GOT3 (cell line): ENCODE data around the gene FAM181B.
"Not testable (repeated sequence)": the region's sequence is repeated elsewhere in the genome, so short reads cannot be mapped to it uniquely, and the experiment has no call there.

Experiments used
- DNase-seq: peaks from one replicate; lab custom pipeline; 2025; ENCODE audit warnings: mixed read lengths; lab: John Stamatoyannopoulos, UW

Gene FAM181B

DNA sequence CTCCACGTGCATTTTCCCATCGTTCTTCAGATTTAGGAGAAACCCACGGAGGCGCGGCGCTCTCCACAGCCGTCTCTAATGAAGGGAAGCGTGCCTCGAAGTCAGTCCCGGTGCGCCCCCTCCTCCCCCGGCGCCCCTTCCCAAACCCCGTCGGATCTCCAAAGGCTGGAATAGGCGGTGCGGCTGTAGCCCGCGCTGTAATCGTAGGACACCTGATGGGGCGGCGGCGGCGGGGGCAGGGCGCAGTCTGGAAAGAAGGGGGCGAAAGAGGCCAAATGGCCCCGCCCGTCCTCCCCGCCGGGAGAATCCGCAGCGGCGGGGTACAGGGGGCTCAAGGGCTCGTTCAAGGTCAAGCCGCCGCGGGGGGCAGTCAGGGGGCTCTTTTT lies 1.3 kb downstream of the FAM181B start:
- DNase-seq, result no peak

DNA sequence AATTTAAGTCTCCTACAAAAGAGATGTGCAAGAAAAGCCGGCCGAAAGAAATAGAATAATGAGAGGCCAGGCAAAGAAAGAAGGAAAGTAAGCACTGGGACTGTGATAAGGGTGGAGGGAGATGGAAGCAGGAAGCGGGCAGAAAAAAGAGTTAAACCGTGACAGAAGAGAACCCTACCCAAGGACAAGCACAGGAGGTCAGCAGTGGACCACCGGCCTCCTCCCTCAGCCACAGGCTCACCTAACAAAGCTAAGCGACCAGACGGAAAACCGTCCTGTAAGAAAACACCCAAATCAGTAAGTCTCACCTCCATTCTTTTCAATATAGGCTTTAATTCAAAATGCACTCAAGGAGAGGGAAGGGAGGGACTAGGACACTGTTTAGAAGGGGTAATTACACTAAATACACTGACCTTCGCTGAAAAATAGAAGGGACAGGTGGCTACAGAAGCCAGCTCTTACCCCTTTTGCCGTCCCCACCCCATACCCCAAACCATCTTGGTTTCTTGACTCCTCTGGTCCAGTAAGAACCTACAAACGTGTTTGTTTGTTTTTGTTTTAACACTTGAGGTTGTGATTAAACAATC lies 1.9 kb downstream of the FAM181B start:
- DNase-seq, result no peak

DNA sequence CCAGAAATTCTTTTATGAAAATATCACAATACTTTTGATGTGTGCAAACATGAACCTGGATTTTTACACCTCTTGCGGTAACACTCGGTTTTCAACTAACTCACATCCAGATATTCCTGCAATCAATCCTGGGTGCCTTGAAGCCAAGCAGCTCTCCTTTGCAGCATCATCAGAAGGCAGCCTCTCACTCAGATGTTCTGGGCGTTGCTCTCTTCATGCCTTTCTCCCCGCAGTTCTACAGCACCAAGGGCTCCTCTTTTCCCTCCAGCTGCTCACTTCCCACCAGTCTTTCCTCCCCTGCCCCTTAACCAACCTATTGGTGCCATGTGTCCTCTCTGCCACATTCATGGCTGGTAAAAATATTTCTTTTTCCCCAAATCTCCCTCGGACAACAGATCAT lies 2.9 kb downstream of the FAM181B start:
- DNase-seq, result no peak

DNA sequence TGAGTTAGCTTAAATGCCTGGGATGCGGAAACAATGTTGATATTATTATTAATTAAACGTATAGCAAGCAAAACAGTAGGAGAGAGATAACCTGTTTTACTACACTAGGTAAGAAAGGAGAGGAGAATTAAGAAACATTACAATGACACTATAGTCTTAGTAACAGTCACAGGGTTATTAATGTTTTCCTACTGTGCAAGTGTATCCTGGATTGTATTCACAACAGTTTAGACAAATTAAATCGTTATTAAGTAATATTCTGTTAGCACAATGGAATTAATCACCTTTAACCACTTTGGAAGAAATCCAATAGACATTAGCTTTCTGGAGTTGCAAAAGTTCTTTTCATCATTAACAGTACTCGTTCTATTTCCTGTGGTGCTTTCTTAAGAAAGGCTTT lies 3.4 kb downstream of the FAM181B start:
- DNase-seq, result no peak

DNA sequence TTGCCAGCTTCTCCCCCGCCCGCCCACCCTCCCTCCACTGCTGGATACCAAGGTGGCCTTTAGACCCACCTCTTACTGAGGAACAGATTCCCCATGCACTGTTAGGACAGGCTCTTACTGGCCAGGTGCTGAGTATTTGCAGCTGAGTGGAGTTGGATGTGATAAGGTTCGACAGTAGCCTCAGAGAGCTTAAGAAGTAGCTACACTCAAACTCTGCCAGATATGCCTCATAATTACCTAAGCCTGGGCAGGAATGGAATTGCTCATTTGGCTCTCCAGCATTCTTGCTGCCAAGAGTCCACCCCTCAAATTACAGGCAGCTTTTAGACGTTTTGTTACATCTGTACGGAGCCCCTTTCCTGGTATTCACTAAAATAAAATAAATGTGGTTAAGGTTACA lies 9.6 kb downstream of the FAM181B start:
- DNase-seq, result no peak

DNA sequence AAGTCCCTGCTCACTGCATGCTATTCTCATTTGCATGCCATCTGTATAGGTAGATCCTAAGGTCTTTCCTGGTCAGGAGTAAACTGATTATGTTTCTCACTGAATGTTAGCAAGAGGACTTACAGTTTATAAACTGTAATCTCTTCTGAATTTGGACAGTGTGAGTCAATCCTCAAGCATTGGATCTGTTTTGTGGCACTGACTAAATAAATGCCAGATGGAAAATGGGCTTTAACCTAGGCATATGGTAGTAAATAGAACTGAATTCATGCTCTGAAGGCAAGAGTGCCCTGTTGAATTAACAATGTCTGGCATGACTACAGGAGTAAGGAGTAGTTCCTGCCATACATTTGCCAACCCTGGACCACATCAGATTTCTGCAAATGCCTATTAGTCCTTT lies 11.4 kb downstream of the FAM181B start:
- DNase-seq, result no peak

DNA sequence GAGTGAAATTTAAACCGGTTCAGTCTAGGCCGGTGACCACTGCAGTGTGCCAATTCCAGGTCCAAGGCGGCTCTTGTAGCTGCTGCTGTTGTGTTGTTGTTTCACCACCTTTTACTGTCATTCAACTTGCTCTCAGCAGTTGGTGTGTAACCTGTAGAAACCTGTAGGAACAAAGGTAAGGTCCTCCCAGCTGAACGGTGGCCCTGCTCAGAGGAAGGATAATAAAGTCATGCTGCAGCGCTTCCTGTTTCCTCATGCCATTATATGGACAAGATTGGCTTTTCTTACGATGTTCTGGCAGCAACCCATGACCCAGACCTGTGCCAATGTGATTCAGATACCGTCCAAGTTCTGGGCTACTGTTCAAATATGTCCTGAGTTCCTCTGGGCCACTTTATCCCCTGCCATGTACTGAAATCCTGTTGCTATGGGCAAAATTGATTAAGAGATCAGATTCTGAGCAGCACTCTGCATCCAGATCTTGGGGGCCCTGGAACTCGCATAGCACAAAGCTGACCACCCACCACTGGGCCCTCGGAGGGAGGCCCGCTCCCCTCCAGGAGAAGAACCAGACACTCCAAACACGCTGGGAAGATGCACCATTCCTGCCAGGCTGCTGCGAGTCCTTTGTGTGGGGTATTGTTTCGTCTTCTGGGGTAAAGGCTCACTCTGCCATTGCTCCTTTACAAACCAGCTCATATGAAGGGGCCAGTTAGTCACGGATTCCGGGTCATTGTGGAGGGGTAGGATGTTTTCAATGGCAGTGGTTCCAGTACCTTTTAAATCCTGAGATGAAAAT lies 13.2 kb downstream of the FAM181B start:
- DNase-seq, result no peak

DNA sequence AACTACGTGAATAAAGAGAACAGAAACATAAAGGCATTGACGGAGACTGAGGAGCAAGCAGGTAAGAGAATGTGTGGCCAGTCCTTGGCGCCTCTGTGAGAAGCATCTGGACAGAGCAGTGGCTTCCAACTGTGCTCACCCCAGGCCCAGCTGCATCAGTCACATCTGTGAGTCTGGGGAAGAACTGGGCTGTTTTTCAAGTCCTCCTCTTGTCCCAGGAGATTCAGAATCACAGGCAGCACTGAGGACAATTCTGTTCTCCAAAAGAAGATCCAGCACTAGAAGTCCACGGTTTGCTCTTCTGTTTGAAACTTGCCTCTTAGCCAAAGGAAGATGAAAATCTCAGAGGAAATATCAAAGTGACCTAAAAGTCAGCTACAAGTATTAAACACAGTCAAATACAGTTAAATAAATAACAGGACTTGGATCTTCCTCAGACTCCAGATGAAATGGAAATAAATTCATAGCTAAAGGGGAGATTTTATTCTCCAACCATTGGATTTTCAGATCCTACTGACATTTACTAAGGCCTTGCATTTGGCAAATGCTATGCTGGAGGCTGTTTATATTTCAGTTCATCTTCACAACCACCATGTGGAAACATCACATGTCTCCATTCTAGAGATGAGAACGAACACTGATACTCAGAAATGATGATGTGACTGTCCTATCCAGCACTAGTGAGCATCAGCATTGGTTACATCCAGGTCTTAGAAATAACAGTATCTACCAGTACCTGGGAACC lies 14.1 kb downstream of the FAM181B start:
- no peak for DNase-seq

DNA sequence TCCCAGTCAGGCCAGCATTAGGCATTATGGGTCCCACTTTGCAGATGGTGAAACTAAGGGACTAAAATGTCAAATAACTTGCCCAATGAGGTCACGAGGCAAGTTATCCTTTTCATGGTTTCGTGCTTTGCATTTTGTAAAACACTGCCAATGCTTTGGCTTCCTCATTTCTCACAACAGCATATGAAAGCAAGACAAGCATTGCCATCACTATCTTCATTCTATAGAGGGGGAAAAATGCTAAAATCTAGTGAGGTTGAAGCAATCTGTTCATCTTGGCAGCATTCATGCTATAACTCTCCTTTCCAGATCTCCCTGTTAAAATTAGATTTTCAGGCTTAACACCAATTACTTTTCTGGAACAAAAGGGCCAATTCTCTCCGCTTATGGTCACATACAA lies 14.8 kb downstream of the FAM181B start:
- no peak for DNase-seq

DNA sequence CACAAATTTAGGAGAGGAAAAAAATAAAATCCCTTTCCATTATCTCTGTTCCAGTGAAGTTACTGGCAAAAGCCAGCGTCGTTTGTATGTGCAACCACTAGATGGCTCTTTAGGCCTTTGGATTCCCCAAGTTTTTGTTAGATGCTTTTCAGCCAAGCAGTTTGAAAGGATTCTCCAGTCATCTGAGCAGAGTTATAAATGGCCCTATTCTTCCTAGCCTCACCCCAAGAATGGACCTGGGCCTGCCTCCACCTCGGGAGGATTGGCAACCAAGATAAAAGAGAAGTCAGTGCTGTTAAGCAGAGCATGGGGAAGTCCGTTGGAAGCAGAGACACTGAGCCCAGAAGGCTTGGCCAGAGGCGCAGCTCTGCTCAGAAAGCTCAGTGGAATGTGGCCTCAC lies 15.4 kb downstream of the FAM181B start:
- no peak for DNase-seq

DNA sequence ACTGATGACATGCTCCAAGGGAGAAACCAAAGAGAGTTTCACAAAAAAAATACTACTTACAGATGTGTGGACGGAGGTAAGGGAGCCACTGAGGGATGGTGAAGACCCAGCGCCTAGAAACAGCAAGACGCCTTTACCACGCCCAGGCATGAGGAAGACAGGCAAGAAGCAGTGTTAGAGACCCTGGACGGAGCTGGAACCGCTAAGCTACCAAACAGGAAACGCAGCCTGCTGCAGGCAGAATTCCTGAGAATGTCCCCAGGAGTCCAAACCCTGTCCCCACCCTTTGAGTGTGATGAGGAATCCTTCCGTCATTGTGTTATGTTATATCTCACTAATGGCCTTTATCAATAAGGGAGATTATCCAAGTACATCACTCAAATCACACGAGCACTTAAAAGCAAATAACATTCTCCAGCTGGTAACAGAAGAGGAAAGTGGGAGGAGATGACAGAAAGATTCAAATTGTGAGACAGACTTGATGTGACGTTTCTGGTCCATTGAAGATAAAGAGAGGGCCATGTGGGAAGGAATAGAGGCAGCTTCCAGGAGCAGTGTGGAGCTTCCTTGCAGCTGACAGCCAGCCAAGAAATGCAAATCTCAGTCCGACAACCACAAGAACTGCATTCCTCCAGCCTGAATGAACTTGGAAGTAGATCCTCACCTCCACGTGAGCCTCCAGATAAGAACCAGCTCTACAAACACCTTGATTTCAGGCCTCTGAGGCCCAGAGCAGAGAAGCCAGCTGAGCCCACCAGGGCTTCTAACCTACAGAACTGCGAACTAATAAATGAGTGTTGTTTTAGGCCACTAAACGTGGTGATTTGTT lies 19.1 kb downstream of the FAM181B start:
- no peak for DNase-seq

DNA sequence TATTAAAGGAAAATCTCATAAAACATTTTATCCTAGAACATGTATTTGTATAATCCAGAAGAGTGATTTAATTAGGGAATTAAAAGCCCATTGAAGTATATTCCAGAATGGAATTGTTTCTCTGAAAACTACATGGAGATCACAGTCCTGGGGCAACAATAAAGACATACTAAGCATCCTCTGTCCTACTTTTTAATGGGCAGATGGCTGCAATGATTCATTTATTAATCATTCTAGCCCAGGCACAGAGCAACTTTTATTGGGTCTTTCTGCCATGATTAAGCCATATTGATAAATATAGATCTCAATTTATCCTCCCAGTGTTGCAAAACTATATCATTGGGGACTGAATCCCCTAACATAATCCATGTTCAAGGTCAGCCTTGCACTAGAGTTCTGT lies 22.0 kb downstream of the FAM181B start:
- no peak for DNase-seq

DNA sequence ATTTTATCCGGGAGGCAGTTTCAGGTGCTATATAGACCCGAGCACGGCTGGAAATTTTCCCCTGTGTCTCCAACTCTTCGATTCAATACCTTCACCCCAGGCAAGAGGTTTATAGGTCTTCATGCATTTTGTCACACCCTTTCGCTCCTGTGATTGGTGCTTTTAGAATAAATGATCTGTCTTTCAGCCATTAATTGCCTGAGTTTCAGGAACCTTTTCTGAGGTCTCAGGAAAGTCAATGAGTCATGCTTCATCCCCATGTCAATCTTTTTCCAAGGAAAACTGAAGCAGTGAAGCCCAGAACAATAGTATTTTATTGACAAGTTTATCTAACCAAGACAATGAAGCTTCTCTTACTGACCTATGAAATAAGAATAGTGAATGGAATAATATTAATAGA lies 29.9 kb downstream of the FAM181B start:
- no peak for DNase-seq

DNA sequence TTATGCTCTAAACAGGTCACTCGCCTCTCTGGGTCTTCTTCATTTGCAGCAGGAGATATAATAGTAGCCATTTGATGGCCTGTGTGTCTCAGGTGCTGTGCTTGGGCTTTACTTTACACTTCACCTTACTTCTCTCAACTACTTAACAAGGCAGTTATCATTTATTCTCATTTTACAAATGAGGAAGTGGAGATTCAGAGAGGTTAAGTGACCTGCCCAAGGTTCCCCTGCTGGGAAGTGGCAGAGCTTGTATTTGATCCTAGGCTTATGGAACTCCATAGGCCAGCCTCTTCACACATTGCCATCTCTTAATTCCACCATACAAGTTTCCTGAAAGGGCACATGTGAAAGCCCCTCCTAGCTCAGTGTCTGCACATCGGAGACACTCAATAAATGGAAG lies 30.4 kb downstream of the FAM181B start:
- DNase-seq, result no peak

DNA sequence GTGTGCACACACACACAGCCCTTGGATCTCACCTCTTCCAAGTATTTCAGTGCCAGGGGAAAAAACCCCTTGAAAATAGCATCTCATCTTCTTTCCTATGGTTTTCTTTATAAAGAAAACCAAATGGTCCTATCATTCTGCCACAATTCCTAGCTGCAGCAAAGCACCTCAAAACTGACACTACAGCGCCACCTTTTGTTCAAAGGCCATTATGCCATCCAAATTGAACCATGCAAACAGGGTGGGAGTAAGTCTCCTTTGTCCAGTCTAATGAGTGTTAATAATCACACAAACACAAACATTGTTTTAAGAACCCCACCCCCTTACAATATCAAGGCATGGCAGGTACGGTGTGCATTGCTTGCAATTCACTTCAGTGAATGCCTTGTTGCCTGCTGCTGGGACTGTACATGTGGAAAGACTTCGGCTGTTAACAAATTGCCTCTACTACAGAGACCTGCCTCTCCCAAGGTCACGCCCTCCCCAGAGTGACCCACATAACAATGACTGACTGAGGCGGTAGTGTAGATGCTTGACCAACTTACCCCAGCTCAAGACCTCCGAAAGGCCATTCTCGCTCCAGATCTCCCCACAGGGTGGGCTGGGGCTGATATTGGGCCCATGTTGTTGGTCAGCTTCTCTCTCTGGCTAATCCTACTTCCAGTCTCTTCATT lies 31.7 kb downstream of the FAM181B start:
- no peak for DNase-seq

DNA sequence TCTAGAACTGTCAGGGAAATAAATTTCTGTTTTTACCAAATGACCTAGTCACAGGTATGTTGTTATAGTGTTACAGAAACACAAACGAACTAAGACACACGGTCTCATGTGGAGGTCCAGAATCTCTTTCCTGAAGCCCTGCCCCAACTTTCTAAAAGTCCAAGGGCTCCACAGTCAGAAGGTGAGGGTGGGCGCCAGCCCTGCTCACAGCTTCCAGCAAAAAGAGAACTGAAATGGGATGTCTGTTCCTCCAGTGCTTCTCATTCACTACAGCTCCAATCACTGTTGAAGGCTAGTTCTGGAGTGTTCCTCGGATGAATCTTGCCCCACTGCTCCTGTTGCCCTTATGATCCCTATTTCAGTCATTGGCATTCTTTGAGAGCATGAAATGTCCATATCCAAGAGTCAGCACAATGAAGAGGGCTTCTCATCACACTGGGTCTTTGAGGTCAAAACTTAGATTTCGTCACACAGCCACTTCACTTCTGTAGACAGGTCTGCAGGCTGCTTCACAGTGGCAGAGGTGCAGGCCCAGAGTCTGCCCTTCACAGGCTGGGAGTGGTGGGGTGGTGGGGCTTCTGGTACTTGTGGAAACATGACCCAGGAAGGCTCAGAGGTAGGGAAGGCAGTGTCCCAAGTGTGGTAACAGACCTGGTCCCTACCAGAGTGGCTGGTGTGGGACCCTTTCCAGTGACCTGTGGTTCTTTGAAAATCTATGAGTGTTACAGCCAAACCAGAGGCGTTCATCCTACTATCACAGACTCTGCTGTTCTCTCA lies 34.9 kb downstream of the FAM181B start:
- no peak for DNase-seq

DNA sequence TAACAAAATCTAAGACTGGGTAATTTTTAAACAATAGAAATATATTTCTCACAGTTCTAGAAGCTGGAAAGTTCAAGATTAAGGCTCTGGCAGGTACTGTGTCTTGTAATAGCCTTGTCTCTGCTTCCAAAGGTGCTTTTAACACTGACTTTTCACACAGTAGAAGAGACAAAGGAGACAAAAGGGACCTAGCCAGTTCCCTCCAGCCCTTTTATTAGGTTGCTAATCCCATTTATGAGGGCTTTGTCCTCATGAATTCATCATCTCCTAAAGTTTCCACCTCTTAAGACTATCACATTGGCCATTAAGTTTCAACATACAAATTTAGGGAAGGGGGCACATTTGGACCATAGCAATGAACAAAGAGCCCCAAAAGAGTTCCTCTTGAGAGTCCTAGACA lies 40.7 kb downstream of the FAM181B start:
- no peak for DNase-seq

DNA sequence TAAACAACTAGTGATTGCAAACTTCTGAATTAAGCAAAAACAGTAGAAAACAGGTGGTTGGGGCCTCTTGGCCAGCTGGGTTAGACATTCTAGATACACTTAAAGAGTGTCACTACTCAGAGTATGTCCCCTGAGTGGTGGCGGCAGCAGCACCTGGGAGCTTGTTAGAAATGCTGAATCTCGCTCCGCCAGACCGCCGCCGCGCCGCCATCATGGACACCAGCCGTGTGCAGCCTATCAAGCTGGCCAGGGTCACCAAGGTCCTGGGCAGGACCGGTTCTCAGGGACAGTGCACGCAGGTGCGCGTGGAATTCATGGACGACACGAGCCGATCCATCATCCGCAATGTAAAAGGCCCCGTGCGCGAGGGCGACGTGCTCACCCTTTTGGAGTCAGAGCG lies 44.3 kb downstream of the FAM181B start:
- DNase-seq, result not testable (repeated sequence)

DNA sequence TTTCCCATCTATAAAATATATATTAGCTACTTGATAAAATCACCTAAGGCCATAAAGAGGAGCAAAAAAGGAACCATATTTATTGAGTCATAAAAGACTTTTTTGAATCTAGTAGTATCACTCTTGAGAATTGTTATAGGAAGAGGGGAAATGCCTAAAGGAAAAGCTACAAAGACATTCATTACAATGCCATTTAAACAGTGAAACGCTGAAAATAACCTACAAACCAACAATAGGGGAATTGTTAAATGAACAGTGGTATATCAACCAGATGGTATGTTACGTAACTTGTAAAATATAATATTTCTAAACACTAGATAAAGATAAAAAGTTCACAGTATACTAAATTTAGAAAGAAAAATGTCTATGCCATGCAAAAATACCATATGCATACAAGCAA lies 47.5 kb downstream of the FAM181B start:
- DNase-seq, result no peak

DNA sequence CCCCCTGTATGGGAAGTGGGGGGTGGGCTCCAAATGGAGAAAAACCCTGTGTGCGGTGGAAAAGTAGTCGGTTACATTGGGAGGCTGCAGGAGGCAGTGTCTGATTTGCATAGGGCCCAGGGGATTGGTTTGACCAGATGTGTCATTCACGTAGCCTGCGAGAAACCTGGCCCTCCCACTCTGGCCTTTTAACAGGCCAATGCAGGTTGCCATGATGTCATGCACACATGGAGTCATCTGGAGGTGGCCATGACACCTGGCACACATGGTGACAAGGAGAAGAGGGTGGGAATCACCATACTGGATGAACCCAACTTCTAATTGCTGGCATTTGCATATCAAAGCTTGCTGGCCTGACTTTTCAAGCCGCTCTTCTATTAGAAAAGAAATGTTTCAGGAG lies 50.6 kb downstream of the FAM181B start:
- no peak for DNase-seq
